KBM-7 (cell line): ENCODE results near the gene KNTC1.
A peak's percentile ranks its signal among the peaks of the same experiment; 100 is the strongest.
"Not testable (repeated sequence)": the region's sequence is repeated elsewhere in the genome, so short reads cannot be mapped to it uniquely, and the experiment has no call there.

Source experiments
- DNase-seq: peaks from one replicate; pipeline ENCODE4 v3.0.0-alpha.2; 2015
- in situ Hi-C: fragments of 300-500 bp; cut with MboI; formaldehyde crosslinking; loops from 2 replicates; pipeline ENCODE4 v1.14.3; 2020; ENCODE audit warnings: low sequenced_read_pairs, low pct_unique_long_range_greater_than_20kb, mixed read lengths

KNTC1 gene, protein sequence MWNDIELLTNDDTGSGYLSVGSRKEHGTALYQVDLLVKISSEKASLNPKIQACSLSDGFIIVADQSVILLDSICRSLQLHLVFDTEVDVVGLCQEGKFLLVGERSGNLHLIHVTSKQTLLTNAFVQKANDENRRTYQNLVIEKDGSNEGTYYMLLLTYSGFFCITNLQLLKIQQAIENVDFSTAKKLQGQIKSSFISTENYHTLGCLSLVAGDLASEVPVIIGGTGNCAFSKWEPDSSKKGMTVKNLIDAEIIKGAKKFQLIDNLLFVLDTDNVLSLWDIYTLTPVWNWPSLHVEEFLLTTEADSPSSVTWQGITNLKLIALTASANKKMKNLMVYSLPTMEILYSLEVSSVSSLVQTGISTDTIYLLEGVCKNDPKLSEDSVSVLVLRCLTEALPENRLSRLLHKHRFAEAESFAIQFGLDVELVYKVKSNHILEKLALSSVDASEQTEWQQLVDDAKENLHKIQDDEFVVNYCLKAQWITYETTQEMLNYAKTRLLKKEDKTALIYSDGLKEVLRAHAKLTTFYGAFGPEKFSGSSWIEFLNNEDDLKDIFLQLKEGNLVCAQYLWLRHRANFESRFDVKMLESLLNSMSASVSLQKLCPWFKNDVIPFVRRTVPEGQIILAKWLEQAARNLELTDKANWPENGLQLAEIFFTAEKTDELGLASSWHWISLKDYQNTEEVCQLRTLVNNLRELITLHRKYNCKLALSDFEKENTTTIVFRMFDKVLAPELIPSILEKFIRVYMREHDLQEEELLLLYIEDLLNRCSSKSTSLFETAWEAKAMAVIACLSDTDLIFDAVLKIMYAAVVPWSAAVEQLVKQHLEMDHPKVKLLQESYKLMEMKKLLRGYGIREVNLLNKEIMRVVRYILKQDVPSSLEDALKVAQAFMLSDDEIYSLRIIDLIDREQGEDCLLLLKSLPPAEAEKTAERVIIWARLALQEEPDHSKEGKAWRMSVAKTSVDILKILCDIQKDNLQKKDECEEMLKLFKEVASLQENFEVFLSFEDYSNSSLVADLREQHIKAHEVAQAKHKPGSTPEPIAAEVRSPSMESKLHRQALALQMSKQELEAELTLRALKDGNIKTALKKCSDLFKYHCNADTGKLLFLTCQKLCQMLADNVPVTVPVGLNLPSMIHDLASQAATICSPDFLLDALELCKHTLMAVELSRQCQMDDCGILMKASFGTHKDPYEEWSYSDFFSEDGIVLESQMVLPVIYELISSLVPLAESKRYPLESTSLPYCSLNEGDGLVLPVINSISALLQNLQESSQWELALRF (N-terminal part only)

GRCh38 chr12:122526683-122527477 is at the start of gene KNTC1, which contains the start of gene RSRC2:
TSS of gene KNTC1 (plus strand) at chr12:122527249. CDS start at chr12:122530064, 2,815 bp downstream.
TSS of gene RSRC2 (minus strand) at chr12:122526936. CDS start at chr12:122526853, 83 bp downstream.
- peak; percentile 100 for DNase-seq
- in situ Hi-C loops = no loop called here

- DNase-seq = no peak
- in situ Hi-C loops = no loop called here
Observed at GRCh38 chr12:122480753-122481152, 46.3 kb upstream of the KNTC1 start.

DNA sequence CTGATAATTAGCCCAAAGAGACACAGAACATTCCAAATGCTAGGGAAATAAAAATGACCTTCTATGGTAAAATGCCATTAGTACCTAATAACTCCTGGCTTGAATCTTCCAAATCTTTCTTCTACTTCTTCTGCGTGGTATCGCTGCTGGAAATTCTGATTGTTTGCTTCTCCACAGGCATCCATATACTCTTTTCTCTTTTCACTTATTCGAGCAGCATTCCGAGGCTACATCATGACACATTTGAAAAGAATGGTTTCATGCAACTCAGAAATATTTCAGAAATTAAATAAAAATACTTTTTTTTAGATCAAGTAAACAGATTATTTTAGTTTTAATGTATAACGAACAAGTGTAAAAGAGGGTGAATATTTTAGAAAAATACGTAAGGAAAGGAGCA is 45.2 kb upstream of the KNTC1 start:
- no peak for DNase-seq
- in situ Hi-C loops = no loop called here

GRCh38 chr12:122483969-122484368 is 43.1 kb upstream of the KNTC1 start:
- DNase-seq = no peak
- in situ Hi-C loops = no loop called here

GRCh38 chr12:122484385-122484784 is 42.7 kb upstream of the KNTC1 start:
- DNase-seq, in situ Hi-C loops: not testable (repeated sequence)

- DNase-seq, in situ Hi-C loops: not testable (repeated sequence)
Observed at GRCh38 chr12:122486360-122486759, 40.7 kb upstream of the KNTC1 start.

GRCh38 chr12:122486805-122487426 is 40.1 kb upstream of the KNTC1 start:
- in situ Hi-C loops = no loop called here
- DNase-seq = no peak

DNA sequence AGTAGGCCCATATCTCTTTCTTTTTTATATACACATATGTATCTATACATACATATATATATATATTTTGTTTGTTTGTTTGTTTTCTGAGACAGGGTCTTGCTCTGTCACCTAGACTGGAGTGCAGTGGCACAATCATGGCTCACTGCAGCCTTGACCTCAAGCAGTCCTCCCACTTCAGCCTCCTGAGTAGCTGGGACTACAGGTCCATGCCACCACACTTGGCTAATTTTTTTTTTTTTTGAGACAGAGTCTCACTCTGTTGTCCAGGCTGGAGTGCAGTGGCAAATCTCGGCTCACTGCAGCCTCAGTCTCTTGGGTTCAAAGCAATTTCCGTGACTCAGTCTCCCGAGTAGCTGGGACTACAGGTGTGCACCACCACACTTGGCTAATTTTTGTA is 39.2 kb upstream of the KNTC1 start:
- DNase-seq, in situ Hi-C loops: not testable (repeated sequence)

DNA sequence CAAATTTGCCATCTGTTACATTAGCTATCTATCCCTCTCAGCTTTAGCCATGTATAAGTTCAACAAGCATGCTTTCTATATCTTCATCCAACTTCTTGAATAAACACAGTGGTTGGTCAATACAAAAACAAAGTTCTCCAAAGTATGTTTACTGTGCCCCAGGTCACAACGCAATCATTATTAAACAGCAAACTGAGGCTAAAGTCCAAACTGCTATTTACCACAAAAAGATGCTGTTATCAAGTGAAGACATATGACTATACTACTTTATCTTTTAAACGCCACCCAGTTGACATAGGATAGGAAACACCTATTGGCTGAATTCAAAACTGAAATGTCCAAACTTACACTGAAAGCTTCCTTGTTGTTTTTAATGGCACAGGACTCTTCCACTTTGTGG is 38.0 kb upstream of the KNTC1 start:
- in situ Hi-C loops = no loop called here
- no peak for DNase-seq

DNA sequence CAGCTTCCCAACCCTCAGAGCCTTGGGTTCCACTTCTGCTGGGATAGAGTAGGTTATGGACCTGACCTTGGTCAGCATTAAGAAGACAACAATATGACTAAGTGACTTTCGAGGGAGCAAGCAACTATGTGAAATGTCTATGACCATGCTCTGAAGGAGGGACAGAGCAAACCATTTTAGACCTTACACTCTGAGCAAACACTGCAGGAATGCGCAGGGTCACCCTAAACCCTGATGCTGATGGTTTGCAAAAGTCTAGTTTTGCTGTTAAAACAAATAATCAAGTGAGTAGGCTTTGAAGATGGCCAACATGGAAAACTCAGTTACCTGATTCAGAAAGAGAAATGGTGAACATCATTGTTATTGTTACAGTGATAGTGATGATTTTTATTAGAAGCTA is 35.1 kb upstream of the KNTC1 start:
- no peak for DNase-seq
- in situ Hi-C loops = no loop called here

GRCh38 chr12:122493222-122493621 is 33.8 kb upstream of the KNTC1 start:
- DNase-seq, in situ Hi-C loops: not testable (repeated sequence)

DNA sequence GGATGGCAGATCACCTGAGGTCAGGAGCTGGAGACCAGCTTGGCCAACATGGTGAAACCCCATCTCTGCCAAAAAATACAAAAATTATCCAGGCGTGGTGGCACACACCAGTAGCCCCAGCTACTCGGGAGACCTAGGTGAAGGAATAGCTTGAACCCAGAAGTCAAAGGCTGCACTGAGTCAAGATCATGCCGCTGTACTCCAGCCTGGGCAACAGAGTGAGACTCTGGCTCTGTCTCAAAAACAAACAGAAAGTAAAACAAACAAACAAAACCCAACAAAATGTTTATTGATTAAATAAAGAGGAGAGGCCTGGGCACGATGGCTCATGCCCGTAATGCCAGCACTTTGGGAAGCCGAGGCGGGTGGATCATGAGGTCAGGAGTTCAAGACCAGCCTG is 31.8 kb upstream of the KNTC1 start:
- no peak for DNase-seq
- in situ Hi-C loops = no loop called here

DNA sequence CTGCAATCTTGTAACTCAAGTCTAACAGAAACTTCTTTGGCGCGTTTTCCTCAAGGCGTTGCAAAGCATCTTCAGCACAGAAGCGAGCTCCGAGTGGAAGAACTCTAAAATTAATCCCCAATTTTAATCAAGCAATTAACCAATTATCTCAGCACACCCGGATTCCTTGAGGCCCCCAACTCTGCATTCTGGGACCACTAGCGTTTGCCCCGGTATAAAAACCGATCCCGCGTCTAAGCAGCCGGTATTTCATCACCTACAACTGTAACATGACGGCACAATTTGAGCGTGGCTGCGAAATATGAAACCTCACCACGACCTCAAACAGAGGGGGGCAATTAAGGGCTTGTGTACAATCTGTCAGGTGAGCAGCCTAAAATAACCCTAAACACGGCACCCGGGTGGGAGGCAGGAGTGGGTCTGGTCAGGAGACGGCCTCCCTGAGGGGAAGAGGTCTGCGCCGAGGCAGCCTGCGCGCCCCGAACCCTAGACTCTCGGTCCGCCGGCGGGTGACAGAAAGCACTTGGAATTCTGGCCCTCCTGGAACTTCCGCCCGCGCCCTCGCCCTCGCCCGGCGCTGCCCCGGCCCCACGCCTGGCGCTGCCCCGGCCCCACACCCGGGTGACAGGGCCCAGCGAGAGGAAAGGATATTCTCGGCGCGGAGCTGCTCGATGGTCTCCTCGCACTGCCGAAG is 26.9 kb upstream of the KNTC1 start:
- in situ Hi-C loops = loop anchor here (25.0 kb wide), 1 partner anchor 262 kb away; the partner anchor contains the start of genes CCDC62 and DENR
- peak; percentile 74 for DNase-seq

DNA sequence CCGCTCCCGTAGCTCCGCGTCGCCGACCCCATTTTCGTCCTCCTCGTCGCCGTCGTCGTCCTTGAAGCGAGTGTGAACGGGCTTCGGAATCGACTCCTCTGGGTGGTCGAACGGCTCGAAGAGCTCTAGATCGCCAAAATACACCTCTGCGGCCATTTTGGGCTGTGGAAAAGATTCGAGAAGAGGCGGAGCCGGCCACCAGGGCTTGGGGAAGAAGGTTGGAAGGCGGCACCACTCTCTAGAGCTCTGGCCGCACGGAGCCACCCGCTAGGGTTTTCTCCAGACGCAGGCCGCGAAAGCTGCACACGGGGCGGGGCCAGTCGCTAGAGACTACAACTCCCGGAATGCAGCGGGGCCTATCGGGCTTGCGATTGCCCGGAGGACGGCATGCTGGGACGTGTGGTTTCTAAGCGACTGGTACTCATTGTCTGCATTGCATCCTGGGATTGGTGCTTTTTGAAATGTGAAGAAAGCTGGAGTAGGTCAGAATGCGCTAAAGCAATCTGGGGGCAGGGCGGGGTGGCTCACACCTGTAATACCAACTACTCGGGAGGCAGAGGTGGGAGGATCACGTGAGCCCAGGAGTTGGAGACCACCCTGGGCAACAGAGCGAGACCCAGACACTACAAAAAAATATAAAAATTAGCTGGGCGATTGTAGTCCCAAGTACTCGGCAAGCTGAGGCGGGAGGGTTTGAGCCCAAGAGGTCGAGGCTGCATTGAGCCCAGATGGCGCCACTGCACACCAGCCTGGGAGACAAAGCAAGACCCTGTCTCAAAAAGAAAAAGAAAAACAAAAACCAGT is 26.2 kb upstream of the KNTC1 start, which contains the start of gene ZCCHC8:
Gene ZCCHC8 (minus strand): TSS at position 248 of the 804 bp plus-strand sequence. CDS start 92 bp downstream, at position 156.
- DNase-seq = peak; percentile 99
- in situ Hi-C loops = loop anchor here (25.0 kb wide), 1 partner anchor 261 kb away; the partner anchor contains the start of genes CCDC62 and DENR

DNA sequence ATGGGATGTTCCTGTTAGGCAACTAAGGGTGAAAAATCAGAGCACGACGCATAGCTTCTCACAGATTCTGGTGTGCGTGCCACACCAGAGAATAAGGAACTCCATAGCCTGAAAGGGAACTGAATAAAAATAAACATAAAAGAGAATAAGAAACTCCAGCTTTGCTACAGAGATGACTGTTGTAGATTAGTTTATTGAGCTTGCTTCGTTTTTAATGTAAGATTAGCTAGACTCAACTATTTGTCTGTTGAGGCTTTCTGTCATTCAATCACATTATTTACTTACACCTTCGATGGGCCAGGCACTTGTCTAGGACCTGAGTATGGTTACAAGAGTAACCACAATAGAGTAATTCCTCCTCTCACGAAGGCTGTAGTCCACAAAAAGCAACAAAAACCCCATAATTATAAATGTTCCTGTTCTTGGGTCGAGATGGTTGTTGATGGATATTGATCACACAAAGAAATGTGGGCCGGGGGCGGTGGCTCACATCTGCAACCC is 25.5 kb upstream of the KNTC1 start:
- peak; percentile 74 for DNase-seq
- in situ Hi-C loops = loop anchor here (25.0 kb wide), 1 partner anchor 261 kb away; the partner anchor contains the start of genes CCDC62 and DENR

GRCh38 chr12:122503147-122503751 is 23.8 kb upstream of the KNTC1 start:
- DNase-seq = no peak
- in situ Hi-C loops = loop anchor here (25.0 kb wide), 1 partner anchor 259 kb away; the partner anchor contains the start of genes CCDC62 and DENR
